Endothelial cell of umbilical vein (primary cell): ENCODE measurements around the gene CENPF.

Source experiments
- CTCF ChIP-seq, 2 donors: IDR thresholded peaks; 1 replicate in 1 of 2; 2 replicates in 1 of 2; pipeline ENCODE4 v1.5.1; 2011; ENCODE audit warnings: low read length in 2 of 2, mild to moderate bottlenecking in 2 of 2, moderate library complexity in 2 of 2, control low read depth in 1 of 2, inconsistent platforms in 1 of 2, low read depth in 1 of 2; ENCODE audit not compliant: insufficient read depth in 1 of 2; ENCODE audit errors: extremely low read depth in 1 of 2
- EZH2 ChIP-seq: IDR thresholded peaks from 2 replicates; pipeline ENCODE4 v1.6.1; 2012; ENCODE audit warnings: borderline replicate concordance, low read depth, mild to moderate bottlenecking, moderate library complexity, low read length, inconsistent platforms; ENCODE audit not compliant: severe bottlenecking
- JUN ChIP-seq: IDR thresholded peaks from 2 replicates; pipeline ENCODE4 v1.6.1; 2011; ENCODE audit warnings: borderline replicate concordance, low read depth; ENCODE audit not compliant: insufficient read length, insufficient read depth
- MYC ChIP-seq: IDR thresholded peaks from one replicate; pipeline ENCODE4 v1.6.1; 2011; ENCODE audit warnings: mild to moderate bottlenecking, low read depth, low read length
- POLR2A ChIP-seq: IDR thresholded peaks from 2 replicates; pipeline ENCODE4 v1.6.1; 2012; ENCODE audit warnings: low read depth, mild to moderate bottlenecking, control low read depth, low read length
- POLR2AphosphoS5 ChIP-seq: IDR thresholded peaks from 2 replicates; pipeline ENCODE4 v1.6.1; 2012; ENCODE audit warnings: low read depth, mild to moderate bottlenecking, control low read depth, low read length, moderate library complexity; ENCODE audit not compliant: insufficient read depth
- TF ChIP-seq, protein P1 (sequence below): IDR thresholded peaks from 2 replicates; pipeline ENCODE4 v1.6.1; 2011; ENCODE audit not compliant: insufficient read depth, insufficient read length

DNA sequence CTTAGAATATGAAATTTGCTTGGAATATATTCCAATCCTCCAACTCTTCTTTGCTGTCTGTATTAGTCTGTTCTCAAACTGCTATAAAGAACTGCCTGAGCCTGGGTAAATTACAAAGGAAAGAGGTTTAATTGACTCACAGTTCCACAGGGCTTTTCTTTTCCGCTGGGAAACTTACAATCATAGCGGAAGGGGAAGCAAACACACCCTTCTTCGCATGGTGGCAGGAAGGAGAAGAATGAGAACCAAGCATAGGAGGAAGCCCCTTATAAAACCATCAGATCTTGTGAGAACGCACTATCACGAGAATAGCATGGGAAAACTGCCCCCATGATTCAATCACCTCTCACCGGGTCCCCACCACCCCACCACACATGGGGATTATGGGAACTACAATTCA, 14.8 kb downstream of the CENPF start:
- TF ChIP-seq CTCF (IDR thresholded peaks at IDR 0.05; ENCODE audit: extremely low read depth in 1 of 2, insufficient read depth in 1 of 2, low read depth in 1 of 2, low read length in 2 of 2) (no peak), MYC (no peak), EZH2 (no peak), POLR2AphosphoS5 (no peak), POLR2A (no peak), JUN (peak; percentile 19)
- TF ChIP-seq, protein P1, sequence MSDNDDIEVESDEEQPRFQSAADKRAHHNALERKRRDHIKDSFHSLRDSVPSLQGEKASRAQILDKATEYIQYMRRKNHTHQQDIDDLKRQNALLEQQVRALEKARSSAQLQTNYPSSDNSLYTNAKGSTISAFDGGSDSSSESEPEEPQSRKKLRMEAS, result no peak
